ENCODE results near the gene CCDC187. TPM values are rescaled to one million over a fixed set of nuclear protein-coding genes. Genes with fewer than 3 reads are reported as not detected.

CCDC187 gene
- total RNA-seq, 4 donors from 2014 or later = 0.20 TPM; not detected in 3

DNA sequence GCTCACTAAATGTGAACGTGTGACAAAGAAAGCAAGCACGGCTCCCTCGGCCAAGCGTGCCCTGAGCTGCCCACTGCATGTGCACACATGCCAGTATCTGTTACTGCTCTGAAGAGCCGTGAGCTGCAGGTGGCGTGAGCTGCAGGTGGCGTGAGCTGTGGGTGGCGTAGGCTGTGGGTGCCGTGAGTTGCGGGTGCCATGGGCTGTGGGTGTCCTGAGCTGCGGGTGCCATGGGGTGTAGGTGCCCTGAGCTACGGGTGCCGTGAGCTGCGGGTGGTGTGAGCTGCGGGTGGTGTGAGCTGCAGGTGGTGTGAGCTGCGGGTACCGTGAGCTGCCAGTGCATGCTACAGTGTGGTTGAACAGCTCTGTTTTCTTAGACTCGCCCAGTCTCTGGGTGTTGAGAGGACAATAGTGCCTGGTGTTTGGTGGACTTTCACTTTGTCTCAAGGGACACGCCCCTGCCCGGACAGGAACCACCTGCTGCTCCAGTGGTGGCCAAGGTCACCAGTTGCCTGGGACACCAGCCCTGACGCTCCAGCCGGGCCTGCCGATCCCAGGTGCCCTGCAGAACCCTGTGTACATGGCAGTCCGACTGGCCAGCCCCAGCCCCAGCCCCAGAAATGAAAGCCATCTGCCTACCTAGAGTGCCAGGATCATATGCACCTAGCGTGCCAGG lies 6.7 kb downstream of the CCDC187 start:
- no peak overlapping the region for H3K27ac ChIP-seq
- H3K27me3 ChIP-seq = peaks cover 0 to 16% of the 10 kb centered on the region in 2 donors
- H3K4me1 ChIP-seq = no peaks in the 10 kb centered on the region
- DNase-seq (ENCODE audit: low spot score in 2 of 2) = no peak
- no peaks in the 10 kb centered on the region for H3K9me3 ChIP-seq
- no peak overlapping the region for H3K4me3 ChIP-seq
- WGBS, 2 donors = 72 to 74% methylated on average over 24 to 25 of the region's 25 CpGs
- TF ChIP-seq, protein P1, sequence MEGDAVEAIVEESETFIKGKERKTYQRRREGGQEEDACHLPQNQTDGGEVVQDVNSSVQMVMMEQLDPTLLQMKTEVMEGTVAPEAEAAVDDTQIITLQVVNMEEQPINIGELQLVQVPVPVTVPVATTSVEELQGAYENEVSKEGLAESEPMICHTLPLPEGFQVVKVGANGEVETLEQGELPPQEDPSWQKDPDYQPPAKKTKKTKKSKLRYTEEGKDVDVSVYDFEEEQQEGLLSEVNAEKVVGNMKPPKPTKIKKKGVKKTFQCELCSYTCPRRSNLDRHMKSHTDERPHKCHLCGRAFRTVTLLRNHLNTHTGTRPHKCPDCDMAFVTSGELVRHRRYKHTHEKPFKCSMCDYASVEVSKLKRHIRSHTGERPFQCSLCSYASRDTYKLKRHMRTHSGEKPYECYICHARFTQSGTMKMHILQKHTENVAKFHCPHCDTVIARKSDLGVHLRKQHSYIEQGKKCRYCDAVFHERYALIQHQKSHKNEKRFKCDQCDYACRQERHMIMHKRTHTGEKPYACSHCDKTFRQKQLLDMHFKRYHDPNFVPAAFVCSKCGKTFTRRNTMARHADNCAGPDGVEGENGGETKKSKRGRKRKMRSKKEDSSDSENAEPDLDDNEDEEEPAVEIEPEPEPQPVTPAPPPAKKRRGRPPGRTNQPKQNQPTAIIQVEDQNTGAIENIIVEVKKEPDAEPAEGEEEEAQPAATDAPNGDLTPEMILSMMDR (IDR thresholded peaks at IDR 0.05) = no peak
- TF ChIP-seq POLR2A (IDR thresholded peaks at IDR 0.05) (no peak), EP300 (IDR thresholded peaks at IDR 0.05) (no peak)
- H3K36me3 ChIP-seq = no peaks in the 10 kb centered on the region

GRCh38 chr9:136296434-136297015 lies 7.4 kb downstream of the CCDC187 start:
- no peaks in the 10 kb centered on the region for H3K9me3 ChIP-seq
- H3K27me3 ChIP-seq = peaks cover 0 to 16% of the 10 kb centered on the region in 2 donors
- WGBS, 2 donors = 77 to 85% methylated on average over 5 to 9 of the region's 16 CpGs
- DNase-seq (ENCODE audit: low spot score in 2 of 2) = no peak
- no peak overlapping the region for H3K4me3 ChIP-seq
- no peaks in the 10 kb centered on the region for H3K4me1 ChIP-seq
- TF ChIP-seq POLR2A (IDR thresholded peaks at IDR 0.05) (no peak), EP300 (IDR thresholded peaks at IDR 0.05) (no peak)
- TF ChIP-seq, protein P1 (IDR thresholded peaks at IDR 0.05) = no peak
- no peaks in the 10 kb centered on the region for H3K36me3 ChIP-seq
- H3K27ac ChIP-seq = no peak overlapping the region

- 58 to 63% methylated on average over 28 to 33 of the region's 37 CpGs for WGBS, 2 donors
- Histone ChIP-seq H3K9me3 (no peaks in the 10 kb centered on the region), H3K27me3 (peaks cover 0 to 21% of the 10 kb centered on the region in 2 donors), H3K4me3 (no peak overlapping the region), H3K36me3 (no peaks in the 10 kb centered on the region), H3K27ac (no peak overlapping the region), H3K4me1 (no peaks in the 10 kb centered on the region)
- TF ChIP-seq EP300 (IDR thresholded peaks at IDR 0.05) (no peak), POLR2A (IDR thresholded peaks at IDR 0.05) (no peak)
- TF ChIP-seq, protein P1 (IDR thresholded peaks at IDR 0.05) = no peak
- DNase-seq (ENCODE audit: low spot score in 2 of 2) = no peak
These were observed 8.1 kb downstream of the CCDC187 start for GRCh38 chr9:136295542-136296433.

DNA sequence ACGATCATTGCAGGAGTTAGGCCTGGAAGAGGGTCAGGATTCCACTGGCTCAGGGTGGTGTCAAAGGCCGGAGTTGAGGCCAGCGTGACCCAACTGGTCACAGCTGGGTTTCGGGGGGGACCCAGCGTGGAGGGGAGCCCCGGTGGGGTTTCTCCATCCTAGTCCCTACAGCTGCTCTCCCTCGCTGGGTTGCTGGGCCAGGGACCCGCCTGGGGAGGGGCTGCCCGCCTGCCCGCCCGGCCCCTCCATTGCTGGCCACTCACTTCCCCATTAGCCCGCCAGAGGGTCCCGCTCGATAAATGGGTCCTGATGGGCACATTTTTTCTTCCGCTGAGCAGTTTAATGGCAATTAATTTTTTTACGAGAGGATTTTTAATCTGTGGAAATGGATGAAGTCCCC lies 8.8 kb downstream of the CCDC187 start:
- TF ChIP-seq POLR2A (IDR thresholded peaks at IDR 0.05) (no peak), EP300 (IDR thresholded peaks at IDR 0.05) (no peak)
- TF ChIP-seq, protein P1 (IDR thresholded peaks at IDR 0.05) = no peak
- Histone ChIP-seq H3K27ac (no peak overlapping the region), H3K36me3 (no peaks in the 10 kb centered on the region), H3K4me3 (no peak overlapping the region), H3K4me1 (no peaks in the 10 kb centered on the region), H3K27me3 (peaks cover 0 to 29% of the 10 kb centered on the region in 2 donors), H3K9me3 (no peaks in the 10 kb centered on the region)
- DNase-seq (ENCODE audit: low spot score in 2 of 2) = no peak
- 86 to 87% methylated on average over 16 of the region's 16 CpGs for WGBS, 2 donors

All from tibial nerve (tissue), 4 donors.